ENCODE measurements around the gene TEX261. TPM values are rescaled to one million over a fixed set of nuclear protein-coding genes. Genes with fewer than 3 reads are reported as not detected.
A peak's percentile ranks its signal among the peaks of the same experiment; 100 is the strongest.

TEX261 gene
- total and polyA plus RNA-seq, 8 donors, result 19.0 to 46.2 (median 41.6) TPM

DNA sequence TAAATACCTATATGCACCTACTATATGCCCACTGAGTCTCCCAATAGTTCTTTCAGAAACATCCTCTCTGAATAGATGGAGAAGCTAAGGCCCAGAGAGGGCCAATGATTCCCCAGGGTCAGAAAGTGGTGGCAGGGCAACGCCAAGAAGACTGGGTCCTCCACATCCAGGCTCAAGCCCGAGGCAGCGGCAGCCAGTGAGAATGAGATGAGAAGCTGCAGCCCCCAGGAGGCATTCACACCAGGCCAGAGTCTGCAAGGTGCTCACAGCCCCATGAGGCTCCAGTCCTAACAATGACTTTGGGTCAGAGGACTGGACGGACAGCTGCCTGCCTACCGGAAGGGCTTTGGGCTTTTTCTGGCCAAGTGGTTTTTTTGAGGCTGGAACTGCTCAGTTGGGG lies 3.5 kb downstream of the TEX261 start:
- no peak for DNase-seq
- no peak for FAIRE-seq
- no peak overlapping the region for H3K27ac ChIP-seq
- H3K36me3 ChIP-seq, result peaks cover 4 to 25% (median 11%) of the 10 kb centered on the region in 3 donors
- ATAC-seq, result no peak
- no peaks in the 10 kb centered on the region for H3K27me3 ChIP-seq
- WGBS, 2 donors, result 91 to 95% methylated on average over 5 of the region's 5 CpGs
- intact Hi-C loops (cut with DNase I), result no loop called here
- H3K4me1 ChIP-seq, result peaks cover 0 to 12% (median 8%) of the 10 kb centered on the region in 3 donors
- H3K4me3 ChIP-seq, result no peak overlapping the region
- no peaks in the 10 kb centered on the region for H3K9me3 ChIP-seq
- TF ChIP-seq, protein P1, sequence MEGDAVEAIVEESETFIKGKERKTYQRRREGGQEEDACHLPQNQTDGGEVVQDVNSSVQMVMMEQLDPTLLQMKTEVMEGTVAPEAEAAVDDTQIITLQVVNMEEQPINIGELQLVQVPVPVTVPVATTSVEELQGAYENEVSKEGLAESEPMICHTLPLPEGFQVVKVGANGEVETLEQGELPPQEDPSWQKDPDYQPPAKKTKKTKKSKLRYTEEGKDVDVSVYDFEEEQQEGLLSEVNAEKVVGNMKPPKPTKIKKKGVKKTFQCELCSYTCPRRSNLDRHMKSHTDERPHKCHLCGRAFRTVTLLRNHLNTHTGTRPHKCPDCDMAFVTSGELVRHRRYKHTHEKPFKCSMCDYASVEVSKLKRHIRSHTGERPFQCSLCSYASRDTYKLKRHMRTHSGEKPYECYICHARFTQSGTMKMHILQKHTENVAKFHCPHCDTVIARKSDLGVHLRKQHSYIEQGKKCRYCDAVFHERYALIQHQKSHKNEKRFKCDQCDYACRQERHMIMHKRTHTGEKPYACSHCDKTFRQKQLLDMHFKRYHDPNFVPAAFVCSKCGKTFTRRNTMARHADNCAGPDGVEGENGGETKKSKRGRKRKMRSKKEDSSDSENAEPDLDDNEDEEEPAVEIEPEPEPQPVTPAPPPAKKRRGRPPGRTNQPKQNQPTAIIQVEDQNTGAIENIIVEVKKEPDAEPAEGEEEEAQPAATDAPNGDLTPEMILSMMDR (IDR thresholded peaks at IDR 0.05), result no peak

DNA sequence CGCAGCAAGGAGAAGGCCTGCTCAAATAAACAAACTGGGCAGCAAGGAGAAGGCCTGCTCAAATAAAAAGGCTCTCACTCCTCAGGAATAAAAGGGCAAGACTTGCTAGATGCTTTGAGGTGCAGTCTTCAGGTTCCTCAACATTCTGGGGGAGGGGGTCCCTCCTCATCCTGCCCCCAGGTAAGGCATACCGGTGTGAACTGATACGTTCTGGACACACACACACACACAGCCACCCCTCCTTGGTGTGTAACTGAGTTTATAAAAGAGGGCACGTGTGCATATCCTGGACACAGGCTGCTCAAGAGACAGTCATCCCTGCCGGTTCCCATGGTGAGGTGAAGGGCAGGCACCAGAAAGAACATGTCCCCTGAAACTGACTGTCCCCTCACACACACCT lies 4.5 kb downstream of the TEX261 start:
- TF ChIP-seq, protein P1 (IDR thresholded peaks at IDR 0.05), result no peak
- Histone ChIP-seq H3K9me3 (no peaks in the 10 kb centered on the region), H3K27me3 (no peaks in the 10 kb centered on the region), H3K27ac (no peak overlapping the region), H3K36me3 (peaks cover 4 to 29% (median 11%) of the 10 kb centered on the region in 3 donors), H3K4me1 (peaks cover 0 to 12% (median 8%) of the 10 kb centered on the region in 3 donors), H3K4me3 (no peak overlapping the region)
- no peak for FAIRE-seq
- intact Hi-C loops (cut with DNase I), result no loop called here
- 57 to 82% methylated on average over 5 of the region's 5 CpGs for WGBS, 2 donors
- no peak for DNase-seq
- no peak for ATAC-seq

DNA sequence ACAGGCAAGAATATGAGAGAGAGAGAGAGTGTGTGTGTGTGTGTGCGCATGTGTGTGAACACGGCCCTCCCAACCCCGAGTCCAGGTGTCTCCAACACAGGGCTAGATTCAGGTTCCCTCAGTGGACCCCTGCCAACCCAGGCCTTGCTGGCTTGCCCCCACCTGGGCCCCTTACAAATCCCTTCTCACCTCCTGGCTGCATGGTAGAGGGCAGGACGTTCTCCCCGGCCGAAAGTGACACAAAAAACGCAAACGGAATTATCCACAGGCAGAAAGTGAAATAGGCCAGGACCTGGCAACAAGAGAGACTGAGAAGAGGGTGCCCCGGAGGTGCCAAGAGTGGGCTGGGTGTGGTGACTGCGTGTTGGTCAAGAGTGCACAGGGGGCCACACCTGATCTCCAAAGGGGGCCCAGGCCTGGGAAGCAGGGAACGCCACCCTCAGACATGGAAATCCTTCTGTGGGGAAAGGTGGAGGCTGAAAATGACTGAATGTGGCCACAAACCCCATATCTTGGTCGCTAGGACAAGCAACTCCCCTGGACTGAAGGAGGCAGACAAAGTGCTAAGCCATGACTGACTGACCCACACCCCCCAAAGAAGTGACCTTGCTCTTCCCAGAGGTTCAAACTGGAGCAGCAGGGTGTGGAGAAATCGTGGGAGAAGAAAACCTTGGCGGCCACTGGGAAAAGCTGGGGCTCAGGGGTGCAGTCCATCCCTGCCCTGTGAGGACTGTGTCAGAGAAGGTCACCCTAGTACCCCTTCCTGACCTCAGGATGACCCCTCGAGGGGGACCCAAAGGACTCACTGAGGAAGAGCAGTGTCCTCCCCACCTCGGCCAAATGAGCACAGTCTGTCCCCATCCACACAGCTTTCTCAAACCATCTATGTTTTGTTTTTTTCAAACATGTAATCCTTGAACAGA lies 5.7 kb downstream of the TEX261 start:
- H3K27me3 ChIP-seq, result no peaks in the 10 kb centered on the region
- H3K27ac ChIP-seq, result no peak overlapping the region
- H3K4me1 ChIP-seq, result peaks cover 0 to 11% (median 8%) of the 10 kb centered on the region in 3 donors
- intact Hi-C loops (cut with DNase I), result no loop called here
- DNase-seq (no peak), ATAC-seq (no peak), FAIRE-seq (no peak)
- 81 to 85% methylated on average over 16 of the region's 16 CpGs for WGBS, 2 donors
- H3K9me3 ChIP-seq, result no peaks in the 10 kb centered on the region
- H3K36me3 ChIP-seq, result peaks cover 4 to 29% (median 11%) of the 10 kb centered on the region in 3 donors
- H3K4me3 ChIP-seq, result no peak overlapping the region
- TF ChIP-seq, protein P1 (IDR thresholded peaks at IDR 0.05), result no peak

GRCh38 chr2:70988151-70988550 lies 6.5 kb downstream of the TEX261 start:
- ATAC-seq (peak in 2 of 4 donors; percentile 24 to 27), FAIRE-seq (no peak), DNase-seq (peak in 3 of 6 donors; percentile 31 to 62 (median 50))
- Histone ChIP-seq H3K27ac (no peak overlapping the region), H3K4me3 (no peak overlapping the region), H3K4me1 (peaks cover 0 to 4% (median 4%) of the 10 kb centered on the region in 3 donors), H3K36me3 (peaks cover 4 to 29% (median 11%) of the 10 kb centered on the region in 3 donors), H3K27me3 (no peaks in the 10 kb centered on the region), H3K9me3 (no peaks in the 10 kb centered on the region)
- TF ChIP-seq, protein P1 (IDR thresholded peaks at IDR 0.05), result no peak
- intact Hi-C loops (cut with DNase I), result no loop called here
- WGBS, 2 donors, result 45 to 50% methylated on average over 4 of the region's 4 CpGs

DNA sequence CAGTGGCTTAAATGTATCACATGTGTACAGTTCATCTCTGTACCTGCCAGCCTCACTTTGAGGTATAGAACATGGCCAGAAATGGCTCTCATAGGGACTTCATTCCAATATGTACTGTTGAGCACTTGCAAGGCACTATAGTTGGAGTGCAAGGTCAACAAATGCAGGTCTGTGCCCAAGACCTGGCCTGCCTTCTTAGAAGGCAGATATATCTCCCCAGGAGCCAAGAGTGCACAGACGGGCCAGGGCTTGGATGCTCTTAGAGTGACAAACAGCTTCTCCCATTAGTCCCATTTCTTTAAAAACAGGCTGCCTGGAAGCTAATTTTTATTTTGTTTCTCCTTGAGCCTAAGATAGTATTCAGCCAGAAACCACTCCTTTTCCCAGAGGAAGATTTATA lies 7.3 kb downstream of the TEX261 start:
- intact Hi-C loops (cut with DNase I), result no loop called here
- Histone ChIP-seq H3K4me3 (no peak overlapping the region), H3K9me3 (no peaks in the 10 kb centered on the region), H3K27ac (no peak overlapping the region), H3K4me1 (no peaks in the 10 kb centered on the region), H3K36me3 (peaks cover 4 to 29% (median 11%) of the 10 kb centered on the region in 3 donors), H3K27me3 (no peaks in the 10 kb centered on the region)
- DNase-seq (no peak), ATAC-seq (no peak), FAIRE-seq (no peak)
- WGBS, 2 donors, result 40 to 70% methylated on average over 1 of the region's 1 CpG
- TF ChIP-seq, protein P1 (IDR thresholded peaks at IDR 0.05), result no peak

Measured in pancreas (tissue), 10 donors.